Omental fat pad (tissue), 4 donors: Measurements from ENCODE around the gene ADGRA3. TPM values are rescaled to one million over a fixed set of nuclear protein-coding genes. Genes with fewer than 3 reads are reported as not detected.

Source experiments
- ATAC-seq: fragments of 150-250 bp; one replicate; pipeline ENCODE4 v1.9.1; 2016; ENCODE audit warnings: mild to moderate bottlenecking, moderate library complexity; ENCODE audit not compliant: low FRiP score
- DNase-seq: peaks from one replicate; pipeline ENCODE4 v3.0.0-alpha.2; 2019; ENCODE audit warnings: low spot score
- total RNA-seq, 4 donors: library from RNA; depleted of rRNA; stranded (reverse); fragments of >200 nt; gene quantifications; one replicate each; pipeline ENCODE4 v1.1.0, GENCODE V29; 2016
- TF ChIP-seq, protein P1 (sequence below), 3 donors: fragments of 450-650 bp; IDR thresholded peaks; one replicate each; pipeline ENCODE4 v1.5.1; 2016 to 2017; ENCODE audit warnings: antibody characterized with exemption in 3 of 3, mild to moderate bottlenecking in 3 of 3, moderate library complexity in 2 of 3

Gene ADGRA3
- total RNA-seq, 4 donors from 2014 or later = 13.7 to 48.3 (median 28.9) TPM

GRCh38 chr4:22413471-22413870 is 102.4 kb downstream of the ADGRA3 start:
- ATAC-seq = no peak
- TF ChIP-seq, protein P1, sequence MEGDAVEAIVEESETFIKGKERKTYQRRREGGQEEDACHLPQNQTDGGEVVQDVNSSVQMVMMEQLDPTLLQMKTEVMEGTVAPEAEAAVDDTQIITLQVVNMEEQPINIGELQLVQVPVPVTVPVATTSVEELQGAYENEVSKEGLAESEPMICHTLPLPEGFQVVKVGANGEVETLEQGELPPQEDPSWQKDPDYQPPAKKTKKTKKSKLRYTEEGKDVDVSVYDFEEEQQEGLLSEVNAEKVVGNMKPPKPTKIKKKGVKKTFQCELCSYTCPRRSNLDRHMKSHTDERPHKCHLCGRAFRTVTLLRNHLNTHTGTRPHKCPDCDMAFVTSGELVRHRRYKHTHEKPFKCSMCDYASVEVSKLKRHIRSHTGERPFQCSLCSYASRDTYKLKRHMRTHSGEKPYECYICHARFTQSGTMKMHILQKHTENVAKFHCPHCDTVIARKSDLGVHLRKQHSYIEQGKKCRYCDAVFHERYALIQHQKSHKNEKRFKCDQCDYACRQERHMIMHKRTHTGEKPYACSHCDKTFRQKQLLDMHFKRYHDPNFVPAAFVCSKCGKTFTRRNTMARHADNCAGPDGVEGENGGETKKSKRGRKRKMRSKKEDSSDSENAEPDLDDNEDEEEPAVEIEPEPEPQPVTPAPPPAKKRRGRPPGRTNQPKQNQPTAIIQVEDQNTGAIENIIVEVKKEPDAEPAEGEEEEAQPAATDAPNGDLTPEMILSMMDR (IDR thresholded peaks at IDR 0.05) = no peak

GRCh38 chr4:22412013-22412412 is 103.9 kb downstream of the ADGRA3 start:
- TF ChIP-seq, protein P1 (IDR thresholded peaks at IDR 0.05) = no peak
- ATAC-seq = no peak
- no peak for DNase-seq

More at GRCh38 chr4:22413471-22413870, 102.4 kb downstream of the ADGRA3 start:
- DNase-seq = no peak

DNA sequence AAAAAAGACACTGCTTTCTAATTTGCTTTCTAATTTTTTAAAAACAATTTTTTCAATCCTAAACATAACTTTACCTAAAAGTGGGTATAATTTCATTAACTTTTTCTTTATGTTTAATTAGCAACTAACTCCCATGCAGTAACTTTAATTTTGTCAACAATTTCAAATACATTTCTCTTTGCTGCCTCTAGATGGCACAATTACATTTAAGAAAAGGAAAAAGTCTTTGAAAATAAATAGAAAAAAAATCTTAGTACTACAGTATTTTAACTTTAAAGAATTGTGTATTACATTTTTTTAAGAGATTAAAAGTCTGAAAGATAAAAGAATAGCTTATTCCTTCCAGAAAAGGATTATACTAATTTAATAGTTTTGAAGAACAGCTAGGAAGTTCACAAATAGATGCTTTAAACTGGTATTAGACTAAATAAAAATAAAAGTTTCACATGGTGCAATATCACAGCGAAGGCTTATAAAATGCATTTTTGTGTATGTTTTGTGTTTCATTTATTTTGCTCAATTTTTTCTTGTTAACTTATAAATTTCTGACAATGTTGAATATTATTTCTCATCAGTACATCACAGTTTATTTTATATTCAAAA is 105.1 kb downstream of the ADGRA3 start:
- TF ChIP-seq, protein P1 (IDR thresholded peaks at IDR 0.05) = no peak
- no peak for ATAC-seq

DNA sequence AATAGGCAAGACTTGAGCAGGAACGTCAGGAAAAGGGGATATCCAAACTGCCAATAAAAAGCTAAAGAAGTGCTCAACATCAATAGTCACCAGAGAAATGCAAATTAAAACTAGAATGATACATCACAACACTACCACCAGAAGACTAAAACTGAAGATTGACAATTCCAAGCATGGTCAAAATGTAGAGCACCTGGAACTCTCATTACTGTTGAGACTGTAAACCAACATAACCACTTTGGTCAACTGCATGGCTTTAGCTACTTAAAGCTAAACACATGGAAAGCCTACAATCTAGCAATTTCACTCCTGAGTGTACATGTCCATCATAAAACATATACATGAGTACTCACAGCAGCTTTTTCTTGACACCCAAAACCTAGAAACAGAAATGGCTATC is 107.4 kb downstream of the ADGRA3 start:
- DNase-seq = no peak
- TF ChIP-seq, protein P1 (IDR thresholded peaks at IDR 0.05) = no peak
- ATAC-seq = no peak

More for the DNA sequence above, 105.1 kb downstream of the ADGRA3 start:
- DNase-seq = no peak

- DNase-seq (no peak), ATAC-seq (no peak)
- TF ChIP-seq, protein P1 (IDR thresholded peaks at IDR 0.05) = no peak
Observed at GRCh38 chr4:22407361-22407760, 108.5 kb downstream of the ADGRA3 start.

GRCh38 chr4:22398671-22399070 is 117.2 kb downstream of the ADGRA3 start:
- TF ChIP-seq, protein P1 (IDR thresholded peaks at IDR 0.05) = no peak
- DNase-seq = no peak
- no peak for ATAC-seq

DNA sequence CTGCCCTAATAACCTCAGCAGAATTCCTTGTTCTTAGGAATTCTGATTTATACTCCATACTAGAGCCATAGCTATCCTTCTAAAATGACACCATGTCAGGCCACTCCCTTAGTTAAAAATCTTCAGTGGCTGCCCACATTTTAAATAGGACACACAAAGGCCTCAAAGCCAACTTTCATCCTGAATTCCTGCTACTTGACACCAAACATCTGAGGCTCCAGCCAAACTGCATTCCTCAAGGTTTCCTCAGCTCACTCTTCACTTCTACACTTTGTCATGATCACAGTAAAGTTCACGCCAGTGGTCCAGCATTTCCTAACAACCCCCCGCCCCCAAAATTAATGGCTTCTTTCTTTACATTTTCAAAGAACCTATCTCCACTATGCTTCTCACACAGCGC is 124.3 kb downstream of the ADGRA3 start:
- peak; percentile 15 for ATAC-seq
- DNase-seq = no peak
- TF ChIP-seq, protein P1 (IDR thresholded peaks at IDR 0.05) = no peak
